DOHH2 (cell line): ENCODE measurements around the gene EPHB2.

Experiments used
- H3F3A ChIP-seq: fragments of 200-600 bp; sonication (generic), shearing (Covaris generic); 2 replicates; pipeline ENCODE4 v1.6.0; 2016; ENCODE audit warnings: antibody characterized with exemption, mild to moderate bottlenecking; ENCODE audit not compliant: control insufficient read depth, insufficient read depth
- H3K27ac ChIP-seq: fragments of 200-600 bp; sonication (generic); 2 replicates; pipeline ENCODE4 v1.5.1; 2014; ENCODE audit warnings: low read depth, mild to moderate bottlenecking, low read length, moderate library complexity
- H3K27me3 ChIP-seq: fragments of 200-600 bp; sonication (generic); 2 replicates; pipeline ENCODE4 v1.6.1; 2014; ENCODE audit warnings: mild to moderate bottlenecking, low read length, mixed read lengths; ENCODE audit not compliant: control insufficient read depth
- H3K36me3 ChIP-seq: fragments of 200-600 bp; sonication (generic); 2 replicates; pipeline ENCODE4 v1.6.1; 2014; ENCODE audit warnings: mild to moderate bottlenecking, low read length, moderate library complexity, mixed read lengths; ENCODE audit not compliant: control insufficient read depth
- H3K4me1 ChIP-seq: fragments of 200-600 bp; sonication (generic); 2 replicates; pipeline ENCODE4 v1.6.1; 2014; ENCODE audit warnings: mild to moderate bottlenecking, low read length, mixed read lengths; ENCODE audit not compliant: control insufficient read depth
- H3K4me2 ChIP-seq: fragments of 200-600 bp; sonication (generic); 2 replicates; pipeline ENCODE4 v1.6.0; 2014; ENCODE audit warnings: mild to moderate bottlenecking, low read length, moderate library complexity
- H3K4me3 ChIP-seq: fragments of 200-600 bp; sonication (generic); 2 replicates; pipeline ENCODE4 v1.5.1; 2014; ENCODE audit warnings: mild to moderate bottlenecking, low read length, mixed read lengths
- H3K79me2 ChIP-seq: fragments of 200-600 bp; sonication (generic); 2 replicates; pipeline ENCODE4 v1.6.1; 2014; ENCODE audit warnings: mild to moderate bottlenecking, low read length, mixed read lengths; ENCODE audit not compliant: control insufficient read depth
- H3K9me2 ChIP-seq: fragments of 200-600 bp; sonication (generic); replicated peaks from 2 replicates; pipeline ENCODE4 v1.6.1; 2014; ENCODE audit warnings: mild to moderate bottlenecking, low read length, mixed read lengths; ENCODE audit not compliant: control insufficient read depth
- H3K9me3 ChIP-seq: fragments of 200-600 bp; sonication (generic); 2 replicates; pipeline ENCODE4 v1.6.1; 2014; ENCODE audit warnings: antibody characterized with exemption, low read length, mixed read lengths; ENCODE audit not compliant: control insufficient read depth, insufficient read depth
- H4K20me1 ChIP-seq: fragments of 200-600 bp; sonication (generic); 2 replicates; pipeline ENCODE4 v1.6.0; 2014; ENCODE audit warnings: low read depth, mild to moderate bottlenecking, antibody characterized with exemption, low read length, moderate library complexity; ENCODE audit not compliant: control insufficient read depth, insufficient read depth
- EZH2phosphoT487 ChIP-seq: fragments of 200-600 bp; sonication (generic); IDR thresholded peaks from 2 replicates; pipeline ENCODE4 v1.6.1; 2017; ENCODE audit warnings: borderline replicate concordance, mild to moderate bottlenecking, antibody characterized with exemption, low read length, moderate library complexity, mixed read lengths
- TF ChIP-seq, protein P1 (sequence below): fragments of 200-600 bp; sonication (generic); IDR thresholded peaks from one replicate; pipeline ENCODE4 v1.5.1; 2014; ENCODE audit warnings: antibody characterized with exemption, mild to moderate bottlenecking, low read depth, low read length; ENCODE audit not compliant: poor library complexity, severe bottlenecking

EPHB2 gene

DNA sequence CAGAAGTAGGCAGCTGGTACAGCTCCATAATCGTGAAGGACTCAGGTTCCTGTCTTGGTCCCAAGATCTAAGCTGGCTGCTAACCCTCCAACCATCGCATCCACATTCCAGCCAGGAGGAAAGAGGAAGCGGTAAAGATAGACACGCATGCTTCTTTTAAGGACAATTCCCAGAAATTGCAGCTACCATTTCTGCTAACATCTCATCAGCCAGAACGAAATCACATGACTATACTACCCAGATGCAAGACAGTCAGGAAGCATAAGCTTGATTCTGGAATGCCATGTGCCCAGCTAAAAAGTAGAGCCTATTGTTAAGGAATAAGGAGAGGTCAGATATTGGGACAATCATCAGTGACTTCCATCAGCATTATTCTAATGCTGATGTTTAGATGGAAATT lies 110.4 kb downstream of the EPHB2 start:
- Histone ChIP-seq H3K4me3 (no peak overlapping the region), H3K36me3 (no peaks in the 10 kb centered on the region), H3K4me2 (no peak overlapping the region), H3K9me3 (no peaks in the 10 kb centered on the region), H3K9me2 (no peaks in the 10 kb centered on the region), H3K79me2 (no peaks in the 10 kb centered on the region), H3F3A (no peaks in the 10 kb centered on the region), H4K20me1 (no peaks in the 10 kb centered on the region), H3K27ac (no peak overlapping the region), H3K4me1 (no peaks in the 10 kb centered on the region), H3K27me3 (peaks cover 6% of the 10 kb centered on the region)
- TF ChIP-seq EZH2phosphoT487, result no peak
- TF ChIP-seq, protein P1, sequence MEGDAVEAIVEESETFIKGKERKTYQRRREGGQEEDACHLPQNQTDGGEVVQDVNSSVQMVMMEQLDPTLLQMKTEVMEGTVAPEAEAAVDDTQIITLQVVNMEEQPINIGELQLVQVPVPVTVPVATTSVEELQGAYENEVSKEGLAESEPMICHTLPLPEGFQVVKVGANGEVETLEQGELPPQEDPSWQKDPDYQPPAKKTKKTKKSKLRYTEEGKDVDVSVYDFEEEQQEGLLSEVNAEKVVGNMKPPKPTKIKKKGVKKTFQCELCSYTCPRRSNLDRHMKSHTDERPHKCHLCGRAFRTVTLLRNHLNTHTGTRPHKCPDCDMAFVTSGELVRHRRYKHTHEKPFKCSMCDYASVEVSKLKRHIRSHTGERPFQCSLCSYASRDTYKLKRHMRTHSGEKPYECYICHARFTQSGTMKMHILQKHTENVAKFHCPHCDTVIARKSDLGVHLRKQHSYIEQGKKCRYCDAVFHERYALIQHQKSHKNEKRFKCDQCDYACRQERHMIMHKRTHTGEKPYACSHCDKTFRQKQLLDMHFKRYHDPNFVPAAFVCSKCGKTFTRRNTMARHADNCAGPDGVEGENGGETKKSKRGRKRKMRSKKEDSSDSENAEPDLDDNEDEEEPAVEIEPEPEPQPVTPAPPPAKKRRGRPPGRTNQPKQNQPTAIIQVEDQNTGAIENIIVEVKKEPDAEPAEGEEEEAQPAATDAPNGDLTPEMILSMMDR, result no peak

DNA sequence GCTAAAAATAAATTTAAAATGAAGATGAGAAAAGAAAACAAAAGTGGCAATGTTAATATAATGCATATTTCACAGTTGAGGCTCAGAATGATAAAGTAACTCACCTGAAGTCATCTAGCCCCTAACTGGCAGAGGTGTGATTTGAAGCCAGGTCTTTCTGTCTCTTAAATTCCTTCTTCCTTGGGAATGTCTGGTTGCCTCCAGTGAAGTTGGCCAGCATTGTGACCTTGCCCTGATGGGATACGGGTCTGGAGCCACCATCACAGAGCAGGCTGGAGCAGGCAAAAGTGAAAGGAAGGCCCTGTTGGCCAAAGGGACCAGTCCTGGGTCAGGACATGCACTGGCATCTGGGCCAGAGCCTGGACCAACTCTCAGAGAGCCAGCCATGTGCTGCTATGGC lies 111.7 kb downstream of the EPHB2 start:
- Histone ChIP-seq H3K4me1 (no peaks in the 10 kb centered on the region), H3K79me2 (no peaks in the 10 kb centered on the region), H3K27ac (no peak overlapping the region), H3K4me3 (no peak overlapping the region), H3K9me3 (no peaks in the 10 kb centered on the region), H4K20me1 (no peaks in the 10 kb centered on the region), H3F3A (no peaks in the 10 kb centered on the region), H3K4me2 (no peak overlapping the region), H3K36me3 (no peaks in the 10 kb centered on the region), H3K9me2 (no peaks in the 10 kb centered on the region), H3K27me3 (peaks cover 6% of the 10 kb centered on the region)
- no peak for TF ChIP-seq EZH2phosphoT487
- TF ChIP-seq, protein P1, result no peak

DNA sequence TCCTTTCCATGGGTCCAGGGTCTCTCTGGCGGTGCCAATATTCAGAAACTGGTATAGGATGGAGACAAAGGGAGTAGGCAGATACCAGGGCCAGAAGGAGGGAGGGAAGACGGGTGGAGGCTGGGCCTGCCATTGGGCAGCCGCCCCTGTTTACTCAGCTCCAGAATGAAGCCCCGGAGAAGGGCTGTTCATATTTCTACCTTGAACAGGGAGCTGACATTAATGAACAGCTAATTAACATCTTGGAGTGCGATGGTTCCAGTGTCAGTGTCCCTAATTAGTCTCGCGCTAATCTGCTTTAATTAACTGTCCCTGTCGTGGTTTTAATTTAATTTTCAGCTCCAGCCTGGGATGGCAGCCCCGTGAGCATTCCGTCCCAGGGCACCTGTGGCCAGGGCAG lies 113.8 kb downstream of the EPHB2 start:
- H3K9me3 ChIP-seq, result no peaks in the 10 kb centered on the region
- H3K4me1 ChIP-seq, result no peaks in the 10 kb centered on the region
- no peaks in the 10 kb centered on the region for H3K9me2 ChIP-seq
- H3K4me2 ChIP-seq, result no peak overlapping the region
- H3K79me2 ChIP-seq, result no peaks in the 10 kb centered on the region
- no peaks in the 10 kb centered on the region for H3F3A ChIP-seq
- TF ChIP-seq EZH2phosphoT487, result no peak
- TF ChIP-seq, protein P1, result no peak
- no peak overlapping the region for H3K27ac ChIP-seq
- peaks cover 6% of the 10 kb centered on the region for H3K27me3 ChIP-seq
- H3K36me3 ChIP-seq, result no peaks in the 10 kb centered on the region
- no peak overlapping the region for H3K4me3 ChIP-seq
- no peaks in the 10 kb centered on the region for H4K20me1 ChIP-seq

DNA sequence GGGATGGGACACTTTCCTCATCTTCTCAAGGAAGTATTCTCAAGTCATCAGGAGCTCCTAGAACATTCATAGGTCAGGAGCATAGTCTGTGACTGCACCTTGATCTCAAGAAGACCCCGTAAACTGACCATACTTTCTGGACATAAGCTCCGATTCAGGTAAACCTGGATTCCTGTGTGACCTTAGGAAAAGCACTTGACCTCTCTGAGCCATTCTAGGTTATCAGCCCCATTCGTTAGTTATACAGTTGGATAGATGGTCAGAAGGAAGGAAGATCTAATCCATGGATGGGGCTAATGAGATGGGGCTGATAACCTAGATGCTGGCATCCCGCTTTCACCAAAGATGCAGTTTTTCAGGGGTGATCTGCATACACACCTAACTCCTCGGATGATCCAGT lies 114.3 kb downstream of the EPHB2 start:
- Histone ChIP-seq H3K79me2 (no peaks in the 10 kb centered on the region), H3K9me2 (no peaks in the 10 kb centered on the region)

More for the DNA sequence above, 114.3 kb downstream of the EPHB2 start:
- no peaks in the 10 kb centered on the region for H3K36me3 ChIP-seq
- H3F3A ChIP-seq, result no peaks in the 10 kb centered on the region
- no peak overlapping the region for H3K4me3 ChIP-seq
- H3K9me3 ChIP-seq, result no peaks in the 10 kb centered on the region
- H4K20me1 ChIP-seq, result no peaks in the 10 kb centered on the region
- no peaks in the 10 kb centered on the region for H3K4me1 ChIP-seq
- H3K4me2 ChIP-seq, result no peak overlapping the region
- TF ChIP-seq EZH2phosphoT487, result no peak
- TF ChIP-seq, protein P1, result no peak
- H3K27ac ChIP-seq, result no peak overlapping the region
- peaks cover 6% of the 10 kb centered on the region for H3K27me3 ChIP-seq
